Measurements from ENCODE around the gene PPIF. TPM values are rescaled to one million over a fixed set of nuclear protein-coding genes. Genes with fewer than 3 reads are reported as not detected.

The PPIF gene
- total and polyA plus RNA-seq, 2 of the 4 experiments (the other 2 are of a cell fraction): 29.2 to 130 TPM

- no peak for DNase-seq
- BruUV-seq (replicated peaks): no TSS peak
- no peak overlapping the region for H2BK15ac ChIP-seq (ENCODE audit: low read depth, low read length)
- H4K20me1 ChIP-seq (ENCODE audit: insufficient read depth, low read length): peaks cover 5% of the 10 kb centered on the region
- CTCF ChIA-PET: no interaction called here
- H2AK9ac ChIP-seq (replicated peaks; ENCODE audit: low read depth, low read length, poor library complexity): peak overlapping the region; percentile 8
- peaks cover 29% of the 10 kb centered on the region for H3K9me1 ChIP-seq (ENCODE audit: insufficient read depth, low read length)
- intact Hi-C loops (cut with micrococcal nuclease) (no loop called here), in situ Hi-C loops (cut with MboI; ENCODE audit: low sequenced_read_pairs) (loop anchor here (25.0 kb wide), 1 partner anchor 90 kb away; no protein-coding TSS in a partner anchor), dilution Hi-C loops (cut with HindIII; ENCODE audit: low sequenced_read_pairs, unreplicated experiment) (no loop called here)
- H2AFZ ChIP-seq (replicated peaks; ENCODE audit: low read length, poor library complexity): no peak overlapping the region
- H4K91ac ChIP-seq (ENCODE audit: insufficient read depth, low read depth, low read length): no peak overlapping the region
- peaks cover 36% of the 10 kb centered on the region; the same call in 1 of the 2 replicates for H3K36me3 ChIP-seq (ENCODE audit: control insufficient read depth, insufficient read depth, low read length)
- peak overlapping the region; percentile 54; the same call in 1 of the 2 replicates for H2AK5ac ChIP-seq (ENCODE audit: low read depth, low read length)
- H3K18ac ChIP-seq (ENCODE audit: low read depth, low read length): no peak overlapping the region; the same call in 1 of the 2 replicates
- no peak for ATAC-seq (ENCODE audit: low read depth)
- H3K4me1 ChIP-seq (ENCODE audit: control insufficient read depth, insufficient read depth, low read length): peaks cover 37% of the 10 kb centered on the region
- H3K9me3 ChIP-seq (ENCODE audit: control insufficient read depth, insufficient read depth, low read length): no peaks in the 10 kb centered on the region
- no peak overlapping the region for H2BK5ac ChIP-seq (ENCODE audit: low read depth, low read length, poor library complexity, severe bottlenecking)
- H3K79me1 ChIP-seq (ENCODE audit: low read depth in 1 of 2, low read length in 2 of 2): peaks cover 52 to 80% of the 10 kb centered on the region in 2 experiments
- no peak overlapping the region for H3K56ac ChIP-seq (ENCODE audit: extremely low read depth, insufficient read depth, low read length)
- peak overlapping the region; percentile 20; the same call in 1 of the 2 replicates for H3K4ac ChIP-seq (ENCODE audit: low read depth, low read length)
- POLR2A ChIA-PET (ENCODE audit: unreplicated experiment): no interaction called here
- H3K4me2 ChIP-seq (ENCODE audit: low read depth, low read length): no peak overlapping the region
- TF ChIP-seq CEBPB (IDR thresholded peaks at IDR 0.05; ENCODE audit: low read depth, low read length) (no peak), CTCF (conservative IDR thresholded peaks at IDR 0.05; ENCODE audit: low read depth, low read length) (no peak), MXI1 (IDR thresholded peaks at IDR 0.05; ENCODE audit: borderline replicate concordance, low read depth, low read length) (no peak), ELK1 (IDR thresholded peaks at IDR 0.05; ENCODE audit: borderline replicate concordance, low read depth, low read length) (no peak), RFX5 (IDR thresholded peaks at IDR 0.05; ENCODE audit: low read depth, low read length) (no peak), SMC3 (IDR thresholded peaks at IDR 0.05; ENCODE audit: low read depth, low read length) (no peak), CHD1 (IDR thresholded peaks at IDR 0.05; ENCODE audit: low read depth, low read length) (no peak), RAD21 (IDR thresholded peaks at IDR 0.05; ENCODE audit: low read length) (no peak)
- TF ChIP-seq, protein P1, sequence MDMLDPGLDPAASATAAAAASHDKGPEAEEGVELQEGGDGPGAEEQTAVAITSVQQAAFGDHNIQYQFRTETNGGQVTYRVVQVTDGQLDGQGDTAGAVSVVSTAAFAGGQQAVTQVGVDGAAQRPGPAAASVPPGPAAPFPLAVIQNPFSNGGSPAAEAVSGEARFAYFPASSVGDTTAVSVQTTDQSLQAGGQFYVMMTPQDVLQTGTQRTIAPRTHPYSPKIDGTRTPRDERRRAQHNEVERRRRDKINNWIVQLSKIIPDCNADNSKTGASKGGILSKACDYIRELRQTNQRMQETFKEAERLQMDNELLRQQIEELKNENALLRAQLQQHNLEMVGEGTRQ (IDR thresholded peaks at IDR 0.05; ENCODE audit: low read depth, low read length): no peak
- 100% methylated on average over 1 of the region's 6 CpGs; no CpG with 5 or more reads in 1 of the 2 experiments for WGBS, 2 experiments (ENCODE audit: extremely low coverage in 2 of 2, insufficient read length in 1 of 2)
- H3K4me3 ChIP-seq (ENCODE audit: insufficient read depth, low read depth, low read length): no peak overlapping the region
- H2BK20ac ChIP-seq (ENCODE audit: low read depth, low read length): peak overlapping the region; percentile 27; the same call in 1 of the 2 replicates
- H3K23ac ChIP-seq (ENCODE audit: low read depth, low read length): 0 out of 2 replicates have a peak overlapping the region, but pooled peaks have one; percentile 54
- no peaks in the 10 kb centered on the region for H3K27me3 ChIP-seq (ENCODE audit: control insufficient read depth, insufficient read depth, low read length)
- H3K14ac ChIP-seq (replicated peaks; ENCODE audit: low read depth, low read length): peak overlapping the region; percentile 62; the same call in 1 of the 2 replicates
- no peak overlapping the region for H2BK120ac ChIP-seq (ENCODE audit: low read depth, low read length)
- H3K27ac ChIP-seq (ENCODE audit: insufficient read depth, low read length): no peak overlapping the region
- no peak overlapping the region; the same call in 1 of the 2 replicates for H4K5ac ChIP-seq (ENCODE audit: low read depth, low read length)
- H3K9ac ChIP-seq (ENCODE audit: low read depth, low read length): no peak overlapping the region
- no peak overlapping the region; a peak in 1 of 4 replicates for H4K8ac ChIP-seq (ENCODE audit: low read depth in 2 of 2, low read length in 2 of 2)
These were observed 49.8 kb downstream of the PPIF start for GRCh38 chr10:79397051-79397450.
